HepG2 (cell line): ENCODE data around the gene RNF113A. TPM values are rescaled to one million over a fixed set of nuclear protein-coding genes. Genes with fewer than 3 reads are reported as not detected.
A peak's percentile ranks its signal among the peaks of the same experiment; 100 is the strongest.

Experiments
- CC2D1A ChIP-seq: sonication (generic); formaldehyde crosslinking; IDR thresholded peaks from 2 replicates; pipeline ENCODE4 v1.8.1; 2023; ENCODE audit warnings: mild to moderate bottlenecking, missing genetic modification reagents
- GATAD1 ChIP-seq: IDR thresholded peaks from 2 replicates; pipeline ENCODE4 v1.6.1; 2016; ENCODE audit warnings: missing genetic modification reagents, missing compliant biosample characterization
- HMG20A ChIP-seq: IDR thresholded peaks from 2 replicates; pipeline ENCODE4 v1.6.1; 2016; ENCODE audit warnings: borderline replicate concordance
- IKZF1 ChIP-seq: fragments of 450-650 bp; IDR thresholded peaks from 2 replicates; pipeline ENCODE4 v1.7.1; 2016
- ISX ChIP-seq: sonication (generic); formaldehyde crosslinking; conservative IDR thresholded peaks from 2 replicates; pipeline ENCODE4 v1.5.0; 2020; ENCODE audit warnings: missing genetic modification reagents
- SP5 ChIP-seq: IDR thresholded peaks from 2 replicates; pipeline ENCODE4 v1.6.1; 2016; ENCODE audit warnings: low read depth, borderline replicate concordance
- ZMYM3 ChIP-seq: sonication (generic); formaldehyde crosslinking; IDR thresholded peaks from 2 replicates; pipeline ENCODE4 v1.5.1; 2020; ENCODE audit warnings: mild to moderate bottlenecking, missing genetic modification reagents
- ZNF142 ChIP-seq: sonication (generic); formaldehyde crosslinking; IDR thresholded peaks from 2 replicates; pipeline ENCODE4 v1.4.0; 2020; ENCODE audit warnings: missing genetic modification reagents
- ZNF451 ChIP-seq: sonication (generic); formaldehyde crosslinking; IDR thresholded peaks from 2 replicates; pipeline ENCODE4 v1.5.0; 2020; ENCODE audit warnings: mild to moderate bottlenecking, missing genetic modification reagents
- ZNF557 ChIP-seq: sonication (generic); formaldehyde crosslinking; IDR thresholded peaks from 2 replicates; pipeline ENCODE4 v1.4.0; 2020; ENCODE audit warnings: missing genetic modification reagents
- ZNF615 ChIP-seq: sonication (generic); formaldehyde crosslinking; IDR thresholded peaks from 2 replicates; pipeline ENCODE4 v1.5.0; 2020; ENCODE audit warnings: mild to moderate bottlenecking, missing genetic modification reagents, borderline replicate concordance
- ZNF777 ChIP-seq: sonication (generic); formaldehyde crosslinking; IDR thresholded peaks from 2 replicates; pipeline ENCODE4 v1.4.0; 2020; ENCODE audit warnings: missing genetic modification reagents
- polyA plus RNA-seq, 8 experiments: library from polyadenylated mRNA; depleted of rRNA in 3 of 8; stranded (reverse) in 7 of 8; unstranded in 1 of 8; fragments of >200 nt; fragmentation: Illumina TruSeq in 4 of 8; extraction: Trizol in 4 of 8; gene quantifications; 2 replicates each; pipeline versions ENCODE4 v1.2.1 to v1.2.3, GENCODE V29; 2011 to 2016; ENCODE audit warnings: low read depth in 4 of 8, missing spikeins in 1 of 8, mixed read lengths in 1 of 8; ENCODE audit not compliant: insufficient read depth in 1 of 8
- total RNA-seq, 5 experiments: library from RNA; depleted of rRNA; stranded (reverse); fragments of >200 nt; fragmentation: Illumina TruSeq; extraction: Trizol; gene quantifications; 2 replicates each; pipeline ENCODE4 v1.2.3, GENCODE V29; 2016; ENCODE audit warnings: low read depth in 1 of 5
- TF ChIP-seq, protein P1 (sequence below): sonication (generic); formaldehyde crosslinking; IDR thresholded peaks from 2 replicates; pipeline ENCODE4 v1.4.0; 2020; ENCODE audit warnings: missing genetic modification reagents, borderline replicate concordance
- TF ChIP-seq, protein P2 (sequence below): sonication (generic); formaldehyde crosslinking; IDR thresholded peaks from 2 replicates; pipeline ENCODE4 v1.4.0; 2020; ENCODE audit warnings: mild to moderate bottlenecking, low read depth, missing genetic modification reagents
- TF ChIP-seq, protein P3 (sequence below): sonication (generic); formaldehyde crosslinking; IDR thresholded peaks from 2 replicates; pipeline ENCODE4 v1.5.1; 2020; ENCODE audit warnings: mild to moderate bottlenecking, missing genetic modification reagents, moderate library complexity
- TF ChIP-seq, protein P4 (sequence below): sonication (generic); formaldehyde crosslinking; conservative IDR thresholded peaks from 2 replicates; pipeline ENCODE4 v1.4.0; 2020; ENCODE audit warnings: missing genetic modification reagents

Gene RNF113A
- total and polyA plus RNA-seq, 2 of the 13 experiments (the other 11 are each of a cell fraction or from before 2014, with no cell fraction given) = 14.0 to 15.4 TPM

- TF ChIP-seq ZNF142 (CRISPR knock-in tag) = peak; percentile 53; the same call in 1 of the 2 replicates
- no peak; the same call in 1 of the 2 replicates for TF ChIP-seq ZNF777 (CRISPR knock-in tag)
- TF ChIP-seq, protein P1, sequence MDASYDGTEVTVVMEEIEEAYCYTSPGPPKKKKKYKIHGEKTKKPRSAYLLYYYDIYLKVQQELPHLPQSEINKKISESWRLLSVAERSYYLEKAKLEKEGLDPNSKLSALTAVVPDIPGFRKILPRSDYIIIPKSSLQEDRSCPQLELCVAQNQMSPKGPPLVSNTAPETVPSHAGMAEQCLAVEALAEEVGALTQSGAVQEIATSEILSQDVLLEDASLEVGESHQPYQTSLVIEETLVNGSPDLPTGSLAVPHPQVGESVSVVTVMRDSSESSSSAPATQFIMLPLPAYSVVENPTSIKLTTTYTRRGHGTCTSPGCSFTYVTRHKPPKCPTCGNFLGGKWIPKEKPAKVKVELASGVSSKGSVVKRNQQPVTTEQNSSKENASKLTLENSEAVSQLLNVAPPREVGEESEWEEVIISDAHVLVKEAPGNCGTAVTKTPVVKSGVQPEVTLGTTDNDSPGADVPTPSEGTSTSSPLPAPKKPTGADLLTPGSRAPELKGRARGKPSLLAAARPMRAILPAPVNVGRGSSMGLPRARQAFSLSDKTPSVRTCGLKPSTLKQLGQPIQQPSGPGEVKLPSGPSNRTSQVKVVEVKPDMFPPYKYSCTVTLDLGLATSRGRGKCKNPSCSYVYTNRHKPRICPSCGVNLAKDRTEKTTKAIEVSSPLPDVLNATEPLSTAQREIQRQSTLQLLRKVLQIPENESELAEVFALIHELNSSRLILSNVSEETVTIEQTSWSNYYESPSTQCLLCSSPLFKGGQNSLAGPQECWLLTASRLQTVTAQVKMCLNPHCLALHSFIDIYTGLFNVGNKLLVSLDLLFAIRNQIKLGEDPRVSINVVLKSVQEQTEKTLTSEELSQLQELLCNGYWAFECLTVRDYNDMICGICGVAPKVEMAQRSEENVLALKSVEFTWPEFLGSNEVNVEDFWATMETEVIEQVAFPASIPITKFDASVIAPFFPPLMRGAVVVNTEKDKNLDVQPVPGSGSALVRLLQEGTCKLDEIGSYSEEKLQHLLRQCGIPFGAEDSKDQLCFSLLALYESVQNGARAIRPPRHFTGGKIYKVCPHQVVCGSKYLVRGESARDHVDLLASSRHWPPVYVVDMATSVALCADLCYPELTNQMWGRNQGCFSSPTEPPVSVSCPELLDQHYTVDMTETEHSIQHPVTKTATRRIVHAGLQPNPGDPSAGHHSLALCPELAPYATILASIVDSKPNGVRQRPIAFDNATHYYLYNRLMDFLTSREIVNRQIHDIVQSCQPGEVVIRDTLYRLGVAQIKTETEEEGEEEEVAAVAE = peak; percentile 27; the same call in 1 of the 2 replicates
- TF ChIP-seq, protein P2, sequence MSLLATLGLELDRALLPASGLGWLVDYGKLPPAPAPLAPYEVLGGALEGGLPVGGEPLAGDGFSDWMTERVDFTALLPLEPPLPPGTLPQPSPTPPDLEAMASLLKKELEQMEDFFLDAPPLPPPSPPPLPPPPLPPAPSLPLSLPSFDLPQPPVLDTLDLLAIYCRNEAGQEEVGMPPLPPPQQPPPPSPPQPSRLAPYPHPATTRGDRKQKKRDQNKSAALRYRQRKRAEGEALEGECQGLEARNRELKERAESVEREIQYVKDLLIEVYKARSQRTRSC (CRISPR knock-in tag) = no peak
- TF ChIP-seq, protein P3, sequence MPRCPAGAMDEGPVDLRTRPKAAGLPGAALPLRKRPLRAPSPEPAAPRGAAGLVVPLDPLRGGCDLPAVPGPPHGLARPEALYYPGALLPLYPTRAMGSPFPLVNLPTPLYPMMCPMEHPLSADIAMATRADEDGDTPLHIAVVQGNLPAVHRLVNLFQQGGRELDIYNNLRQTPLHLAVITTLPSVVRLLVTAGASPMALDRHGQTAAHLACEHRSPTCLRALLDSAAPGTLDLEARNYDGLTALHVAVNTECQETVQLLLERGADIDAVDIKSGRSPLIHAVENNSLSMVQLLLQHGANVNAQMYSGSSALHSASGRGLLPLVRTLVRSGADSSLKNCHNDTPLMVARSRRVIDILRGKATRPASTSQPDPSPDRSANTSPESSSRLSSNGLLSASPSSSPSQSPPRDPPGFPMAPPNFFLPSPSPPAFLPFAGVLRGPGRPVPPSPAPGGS = no peak
- TF ChIP-seq CC2D1A (CRISPR knock-in tag) = no peak
- TF ChIP-seq ZNF615 (CRISPR knock-in tag) = no peak
- no peak for TF ChIP-seq ZNF451 (CRISPR knock-in tag)
- TF ChIP-seq SP5 (CRISPR knock-in tag) = no peak
- no peak for TF ChIP-seq HMG20A (CRISPR knock-in tag)
- TF ChIP-seq ZMYM3 (CRISPR knock-in tag) = no peak
- TF ChIP-seq, protein P4, sequence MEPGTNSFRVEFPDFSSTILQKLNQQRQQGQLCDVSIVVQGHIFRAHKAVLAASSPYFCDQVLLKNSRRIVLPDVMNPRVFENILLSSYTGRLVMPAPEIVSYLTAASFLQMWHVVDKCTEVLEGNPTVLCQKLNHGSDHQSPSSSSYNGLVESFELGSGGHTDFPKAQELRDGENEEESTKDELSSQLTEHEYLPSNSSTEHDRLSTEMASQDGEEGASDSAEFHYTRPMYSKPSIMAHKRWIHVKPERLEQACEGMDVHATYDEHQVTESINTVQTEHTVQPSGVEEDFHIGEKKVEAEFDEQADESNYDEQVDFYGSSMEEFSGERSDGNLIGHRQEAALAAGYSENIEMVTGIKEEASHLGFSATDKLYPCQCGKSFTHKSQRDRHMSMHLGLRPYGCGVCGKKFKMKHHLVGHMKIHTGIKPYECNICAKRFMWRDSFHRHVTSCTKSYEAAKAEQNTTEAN = peak; percentile 55; the same call in 1 of the 2 replicates
- no peak for TF ChIP-seq ZNF557 (CRISPR knock-in tag)
- TF ChIP-seq IKZF1 = no peak
- peak; percentile 88 for TF ChIP-seq GATAD1
- TF ChIP-seq ISX (CRISPR knock-in tag) = peak; percentile 80; the same call in 1 of the 2 replicates
These were observed at the start of gene RNF113A, which contains the start of gene NDUFA1 (continued) for GRCh38 chrX:119871599-119872395.
